DMS53 treated with DMSO at 0.1 percent for 48 hours (cell line): ENCODE results near the gene CD52.
A peak's percentile ranks its signal among the peaks of the same experiment; 100 is the strongest.

ENCODE experiments used
- DNase-seq: peaks from one replicate; lab custom pipeline; 2025; ENCODE audit not compliant: unreplicated experiment; lab: John Stamatoyannopoulos, UW

CD52 gene

DNA sequence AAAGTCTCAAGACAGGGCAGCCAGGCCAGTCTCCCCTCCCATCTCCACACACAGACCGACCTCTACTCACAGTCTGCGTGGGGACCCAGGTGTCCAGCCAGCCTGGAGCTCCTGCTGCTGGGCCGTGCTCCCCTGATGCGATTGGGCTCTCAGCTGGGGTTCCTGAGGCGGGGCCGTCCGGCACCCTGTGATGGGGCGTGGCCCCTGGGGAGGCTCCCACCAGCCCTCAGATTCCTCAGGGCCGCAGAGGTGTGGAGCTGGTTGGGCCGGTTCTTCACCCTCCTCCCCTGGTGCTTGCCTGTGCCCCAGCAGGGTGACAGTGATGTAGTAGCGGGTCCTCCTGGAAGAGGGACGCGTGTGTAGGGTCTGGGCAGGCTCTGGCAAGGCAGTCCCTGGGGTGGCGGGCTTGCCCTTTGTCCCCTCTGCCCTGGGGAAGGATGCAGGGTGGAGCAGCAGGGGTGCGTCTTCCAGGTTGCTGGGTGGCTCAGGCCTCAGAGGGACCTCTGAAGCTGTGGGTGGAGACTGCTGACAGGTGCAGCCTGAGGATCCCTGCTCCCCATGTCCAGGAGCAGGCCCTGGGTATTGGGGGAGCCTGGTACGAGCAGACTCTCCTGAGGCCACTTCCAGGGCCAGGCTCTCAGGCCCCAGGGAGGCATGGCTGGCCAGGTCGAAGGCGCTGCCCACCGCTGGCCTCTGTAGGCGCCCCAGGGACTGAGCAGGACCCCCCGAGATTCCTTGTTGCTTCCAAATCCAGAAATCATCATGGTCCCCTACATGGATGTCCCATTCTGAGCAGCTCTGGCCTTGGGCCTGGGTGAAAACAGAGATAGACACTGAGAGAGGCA is 36.4 kb downstream of the CD52 start, which contains the start of gene CRYBG2:
Gene CRYBG2 (minus strand): TSS at position 155 of the 845 bp plus-strand sequence. CDS start 7,473 bp downstream, outside the sequence.
- DNase-seq = peak; percentile 8

- no peak for DNase-seq
Measured at GRCh38 chr1:26354972-26355371, 37.2 kb downstream of the CD52 start.

DNA sequence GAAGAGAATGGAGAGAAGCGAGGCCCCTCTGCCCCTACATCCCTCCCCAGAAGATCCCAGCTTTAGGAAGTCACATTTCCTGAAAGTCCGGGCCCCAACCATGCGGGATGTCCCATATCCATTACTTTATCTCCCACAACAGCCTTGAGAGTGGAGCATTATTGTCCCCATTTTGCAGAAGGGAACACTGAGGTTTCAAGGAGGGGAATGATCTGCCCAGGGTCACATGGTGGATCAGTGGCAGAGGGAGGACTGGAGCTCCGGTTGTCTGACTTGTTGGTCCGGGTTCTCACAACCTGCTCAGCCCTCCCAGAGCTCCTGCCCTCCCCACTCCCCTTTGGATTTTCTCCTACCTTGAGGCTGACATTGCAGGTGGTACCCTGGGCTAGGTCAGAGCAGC is 38.3 kb downstream of the CD52 start:
- no peak for DNase-seq

- DNase-seq = no peak
Measured at GRCh38 chr1:26357121-26357602, 39.4 kb downstream of the CD52 start.

DNA sequence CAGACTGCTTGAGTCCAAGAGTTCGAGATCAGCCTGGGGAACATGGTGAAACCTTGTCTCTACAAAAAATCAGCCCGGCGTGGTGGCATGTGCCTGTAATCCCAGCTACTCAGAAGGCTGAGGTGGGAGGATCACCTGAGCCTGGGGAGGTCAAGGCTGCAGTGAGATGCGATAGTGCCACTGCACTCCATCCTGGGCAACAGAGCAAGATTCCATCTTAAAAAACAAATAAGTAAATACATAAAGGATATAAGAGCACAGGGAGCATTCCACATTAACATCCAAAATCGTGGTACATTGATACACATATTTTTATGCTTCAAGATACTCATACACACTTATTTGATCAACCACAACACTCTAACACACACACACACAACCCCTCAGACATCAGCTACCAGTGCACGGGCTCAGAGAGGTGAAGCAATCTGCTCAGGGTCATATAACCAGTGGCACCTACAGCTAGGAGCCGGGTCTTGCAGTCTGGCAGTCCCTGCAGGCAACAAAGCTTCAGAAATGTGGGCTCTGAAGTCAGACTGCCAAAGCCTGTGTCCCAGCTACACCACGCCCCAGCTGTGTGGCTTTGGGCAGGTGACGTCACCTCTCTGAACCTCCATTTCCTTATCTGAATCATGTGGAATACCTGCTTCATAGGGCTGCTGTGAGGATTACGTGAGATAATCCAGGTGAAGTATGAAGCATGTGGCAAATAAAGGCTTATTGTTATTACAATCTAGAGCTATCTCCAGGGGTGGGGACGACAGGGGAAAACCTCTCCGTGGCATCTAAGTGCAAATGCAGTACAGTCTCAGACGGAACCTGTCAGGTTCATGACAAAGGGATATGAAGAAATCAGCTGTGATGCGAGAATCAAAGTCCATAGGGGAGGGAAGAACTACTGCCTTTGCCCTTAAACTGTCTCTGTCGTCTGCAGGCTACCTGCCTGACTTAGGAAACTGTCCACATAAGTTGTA is 40.9 kb downstream of the CD52 start:
- peak; percentile 15 for DNase-seq

GRCh38 chr1:26359981-26360806 is 42.4 kb downstream of the CD52 start:
- no peak for DNase-seq

GRCh38 chr1:26360807-26361604 is 43.2 kb downstream of the CD52 start:
- DNase-seq = no peak

- no peak for DNase-seq
Measured at GRCh38 chr1:26361605-26362122, 43.9 kb downstream of the CD52 start.

DNA sequence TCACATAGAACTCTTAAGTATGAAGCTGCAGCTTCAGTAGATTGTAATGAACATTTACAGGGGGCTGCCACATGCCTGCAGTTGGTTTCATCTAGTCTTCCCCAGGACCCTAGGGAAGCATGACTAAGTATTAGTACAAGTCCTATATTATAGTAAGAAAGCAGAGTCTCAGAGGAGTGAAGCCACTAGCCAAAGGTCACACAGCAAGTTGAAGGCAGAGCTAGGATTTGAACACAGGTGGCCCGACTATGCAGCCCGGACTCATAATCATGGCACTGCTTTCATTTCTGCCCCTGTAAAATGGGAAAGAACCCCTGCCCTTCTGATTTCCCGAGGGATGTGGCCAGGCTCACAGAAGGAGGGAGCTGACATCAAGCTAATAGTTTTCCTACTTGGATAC is 44.6 kb downstream of the CD52 start:
- no peak for DNase-seq

- DNase-seq = peak; percentile 54
Measured at GRCh38 chr1:26363549-26364448, 46.0 kb downstream of the CD52 start.

DNA sequence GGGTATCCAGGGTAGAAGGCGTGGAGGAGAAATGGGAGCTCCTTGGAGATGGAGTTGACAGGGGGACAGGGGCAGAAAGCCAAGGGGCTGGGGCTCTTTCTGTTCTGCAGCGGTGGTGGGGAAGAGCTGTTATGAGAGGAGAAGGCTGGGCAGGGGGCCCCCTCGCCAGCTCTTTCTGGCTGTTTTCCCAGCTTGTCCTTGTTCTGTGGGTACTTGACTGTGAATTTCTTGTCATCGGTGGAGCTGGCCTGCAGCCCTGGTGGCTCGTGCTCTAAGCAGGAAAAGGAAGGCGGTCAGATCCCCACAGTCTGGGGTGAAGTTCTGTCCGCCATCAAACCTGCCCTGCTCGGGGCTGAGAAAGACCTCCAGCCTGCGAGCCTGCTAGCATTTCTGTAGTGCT is 47.2 kb downstream of the CD52 start:
- DNase-seq = no peak

- no peak for DNase-seq
Measured at GRCh38 chr1:26367441-26367840, 49.7 kb downstream of the CD52 start.

GRCh38 chr1:26368006-26368405 is 50.2 kb downstream of the CD52 start:
- DNase-seq = no peak

- no peak for DNase-seq
Measured at GRCh38 chr1:26368486-26368885, 50.7 kb downstream of the CD52 start.
